ENCODE measurements around the gene NEMP1. TPM values are rescaled to one million over a fixed set of nuclear protein-coding genes. Genes with fewer than 3 reads are reported as not detected.
A peak's percentile ranks its signal among the peaks of the same experiment; 100 is the strongest.

NEMP1 gene
- total and polyA plus RNA-seq, 2 of the 8 experiments (the other 6 are each of a cell fraction or from before 2014, with no cell fraction given): 30.1 to 43.2 TPM

GRCh38 chr12:57109207-57110103 is 30.9 kb upstream of the NEMP1 start:
- Histone ChIP-seq H2BK20ac (ENCODE audit: low read length) (no peak overlapping the region), H4K5ac (ENCODE audit: insufficient read length, low read depth, low read length) (peak overlapping the region; percentile 31), H3K27me3 (replicated peaks in 1 of 4; ENCODE audit: control insufficient read depth in 3 of 4, extremely low read depth in 1 of 4, insufficient read depth in 3 of 4, low read length in 3 of 4) (no peaks in the 10 kb centered on the region), H3K27ac (ENCODE audit: low read depth, low read length) (no peak overlapping the region), H3K4ac (replicated peaks; ENCODE audit: insufficient read length, low read depth, low read length) (peak overlapping the region; percentile 39), H3K4me1 (replicated peaks in 1 of 4; ENCODE audit: control insufficient read depth in 3 of 4, insufficient read depth in 4 of 4, low read length in 3 of 4) (peaks cover 3 to 31% (median 15%) of the 10 kb centered on the region in 4 experiments), H3K4me2 (ENCODE audit: insufficient read depth in 1 of 2, low read depth in 2 of 2, low read length in 2 of 2) (peak overlapping the region; percentile 81 to 96), H3K79me1 (ENCODE audit: low read depth, low read length) (no peaks in the 10 kb centered on the region), H3K56ac (replicated peaks; ENCODE audit: insufficient read length, low read depth, low read length) (no peak overlapping the region), H3K9ac (replicated peaks in 1 of 4; ENCODE audit: extremely low read depth in 1 of 4, low read depth in 3 of 4, low read length in 3 of 4) (no peak overlapping the region), H3K36me3 (ENCODE audit: control insufficient read depth in 2 of 4, insufficient read depth in 4 of 4, low read length in 3 of 4) (peaks cover 0 to 3% (median 1%) of the 10 kb centered on the region in 4 experiments; a peak in 1 of 8 replicates), H2BK12ac (ENCODE audit: low read depth, low read length) (no peak overlapping the region), H3K23ac (ENCODE audit: insufficient read length) (no peak overlapping the region), H3K9me3 (ENCODE audit: insufficient read depth in 2 of 2, low read depth in 1 of 2, low read length in 1 of 2) (no peaks in the 10 kb centered on the region), H3K79me2 (ENCODE audit: control insufficient read depth in 1 of 2, insufficient read depth in 2 of 2, low read length in 2 of 2) (no peaks in the 10 kb centered on the region), H2BK120ac (replicated peaks; ENCODE audit: low read depth, low read length) (no peak overlapping the region), H2AK5ac (ENCODE audit: low read depth, low read length) (0 out of 2 replicates have a peak overlapping the region, but pooled peaks have one; percentile 47), H2AFZ (ENCODE audit: low read length) (peak overlapping the region; percentile 52; the same call in 1 of the 2 replicates), H2BK15ac (ENCODE audit: low read length) (0 out of 2 replicates have a peak overlapping the region, but pooled peaks have one; percentile 2), H3K18ac (ENCODE audit: extremely low read depth, low read length) (peak overlapping the region; percentile 42; the same call in 1 of the 2 replicates), H3K14ac (ENCODE audit: insufficient read length) (no peak overlapping the region), H4K8ac (ENCODE audit: extremely low read depth, insufficient read depth, low read length) (no peak overlapping the region; the same call in 1 of the 2 replicates), H2BK5ac (ENCODE audit: low read depth, low read length) (peak overlapping the region; percentile 87; the same call in 1 of the 2 replicates), H4K91ac (replicated peaks; ENCODE audit: insufficient read length, low read length) (peak overlapping the region; percentile 40), H4K20me1 (replicated peaks in 1 of 2; ENCODE audit: control insufficient read depth in 1 of 2, insufficient read depth in 2 of 2, low read length in 2 of 2) (no peaks in the 10 kb centered on the region), H3K4me3 (ENCODE audit: extremely low read depth in 1 of 4, insufficient read depth in 2 of 4, low read depth in 3 of 4, low read length in 4 of 4) (peak overlapping the region in 3 of 4 experiments; percentile 16 to 59 (median 43); a peak in 4 of 8 replicates), H3K23me2 (ENCODE audit: low read depth, low read length) (peaks cover 15% of the 10 kb centered on the region)
- CTCF ChIA-PET (ENCODE audit: partially characterized antibody): interaction anchor here (0.6 to 15.7 kb wide), 10 partner anchors 15 to 292 kb away, joined by 3 to 325 read pairs (median 27); partner anchors contain the start of genes LRP1, NAB2 and ZBTB39
- 73% methylated on average over 7 of the region's 7 CpGs; no CpG with 5 or more reads in 1 of the 2 experiments for WGBS, 2 experiments (ENCODE audit: extremely low coverage in 1 of 2, insufficient coverage in 1 of 2, insufficient read length in 1 of 2, insufficient replicate concordance in 2 of 2, low coverage in 1 of 2, low lambda C conversion rate in 2 of 2, missing lambda C conversion rate in 1 of 2)
- no peak for DNase-seq (ENCODE audit: low read depth in 1 of 2, low spot score in 2 of 2)
- POLR2A ChIA-PET (ENCODE audit: partially characterized antibody): interaction anchor here (0.9 to 13.0 kb wide), 7 partner anchors 15 to 84 kb away, joined by 3 to 352 read pairs (median 3); partner anchors contain the start of genes LRP1, NAB2 and NEMP1
- no peak for FAIRE-seq
- TF ChIP-seq TAF1 (IDR thresholded peaks at IDR 0.05; ENCODE audit: low read depth, low read length) (no peak), POLR2A (IDR thresholded peaks at IDR 0.05; ENCODE audit: control extremely low read depth in 1 of 2, low read depth in 2 of 2, low read length in 2 of 2) (no peak), CBX5 (IDR thresholded peaks at IDR 0.05; ENCODE audit: low read depth, low read length) (no peak), SIX5 (IDR thresholded peaks at IDR 0.05; ENCODE audit: low read depth, low read length) (no peak), MAX (IDR thresholded peaks at IDR 0.05) (no peak)
